OCI-LY1 (cell line): ENCODE data around the gene ANKH.

Experiments
- H2AFZ ChIP-seq: fragments of 200-600 bp; sonication (generic), shearing (Covaris generic); 2 replicates; pipeline ENCODE4 v1.6.0; 2014; ENCODE audit warnings: antibody characterized with exemption, mild to moderate bottlenecking, low read length
- H3F3A ChIP-seq: fragments of 200-600 bp; sonication (generic), shearing (Covaris generic); 2 replicates; pipeline ENCODE4 v1.6.0; 2014; ENCODE audit warnings: mild to moderate bottlenecking, antibody characterized with exemption, low read length, moderate library complexity; ENCODE audit not compliant: insufficient read depth
- H3K27ac ChIP-seq: fragments of 200-600 bp; sonication (generic); 2 replicates; pipeline ENCODE4 v1.5.1; 2014; ENCODE audit warnings: low read length, mixed run types, mild to moderate bottlenecking, low read depth; ENCODE audit not compliant: poor library complexity, severe bottlenecking
- H3K27me3 ChIP-seq: fragments of 200-600 bp; sonication (generic); 2 replicates; pipeline ENCODE4 v1.6.0; 2014; ENCODE audit warnings: antibody characterized with exemption, mild to moderate bottlenecking, low read length, moderate library complexity; ENCODE audit not compliant: insufficient read depth
- H3K36me3 ChIP-seq: fragments of 200-600 bp; sonication (generic); 2 replicates; pipeline ENCODE4 v1.6.1; 2014; ENCODE audit warnings: mild to moderate bottlenecking, antibody characterized with exemption, low read length, moderate library complexity, mixed read lengths; ENCODE audit not compliant: insufficient read depth
- H3K4me1 ChIP-seq: fragments of 200-600 bp; sonication (generic); 2 replicates; pipeline ENCODE4 v1.5.1; 2014; ENCODE audit warnings: mild to moderate bottlenecking, low read length, moderate library complexity; ENCODE audit not compliant: insufficient read depth, severe bottlenecking
- H3K4me2 ChIP-seq: fragments of 200-600 bp; sonication (generic), shearing (Covaris generic); 2 replicates; pipeline ENCODE4 v1.6.1; 2014; ENCODE audit warnings: low read length
- H3K4me3 ChIP-seq: fragments of 200-600 bp; sonication (generic); 2 replicates; pipeline ENCODE4 v1.5.1; 2014; ENCODE audit warnings: low read length, low read depth, mild to moderate bottlenecking, mixed read lengths; ENCODE audit not compliant: poor library complexity, severe bottlenecking
- H3K79me2 ChIP-seq: fragments of 200-600 bp; shearing (Covaris generic); 2 replicates; pipeline ENCODE4 v1.6.1; 2016; ENCODE audit warnings: mixed run types, low read length, mixed read lengths; ENCODE audit not compliant: insufficient read depth
- H3K9ac ChIP-seq: fragments of 200-600 bp; sonication (generic), shearing (Covaris generic); 2 replicates; pipeline ENCODE4 v1.6.1; 2014; ENCODE audit warnings: mild to moderate bottlenecking, low read length, mixed read lengths
- H3K9me2 ChIP-seq: fragments of 200-600 bp; sonication (generic), shearing (Covaris generic); 2 replicates; pipeline ENCODE4 v1.6.1; 2014; ENCODE audit warnings: low read depth, mild to moderate bottlenecking, low read length, mixed read lengths
- H3K9me3 ChIP-seq: fragments of 200-600 bp; shearing (Covaris generic); 2 replicates; pipeline ENCODE4 v1.6.1; 2014; ENCODE audit warnings: low read length, mixed read lengths
- H4K20me1 ChIP-seq: fragments of 200-600 bp; sonication (generic), shearing (Covaris generic); 2 replicates; pipeline ENCODE4 v1.6.0; 2016; ENCODE audit warnings: mild to moderate bottlenecking, low read length; ENCODE audit not compliant: insufficient read depth
- EZH2 ChIP-seq: fragments of 200-600 bp; sonication (generic), shearing (Covaris generic); IDR thresholded peaks from 2 replicates; pipeline ENCODE4 v1.8.0; 2017; ENCODE audit warnings: borderline replicate concordance, mixed run types, mild to moderate bottlenecking, antibody characterized with exemption, low read length, moderate library complexity, mixed read lengths
- TF ChIP-seq, protein P1 (sequence below): fragments of 200-600 bp; sonication (generic), shearing (Covaris generic); IDR thresholded peaks from 2 replicates; pipeline ENCODE4 v1.5.1; 2017; ENCODE audit warnings: mild to moderate bottlenecking, antibody characterized with exemption, low read length, moderate library complexity, mixed read lengths

ANKH gene

DNA sequence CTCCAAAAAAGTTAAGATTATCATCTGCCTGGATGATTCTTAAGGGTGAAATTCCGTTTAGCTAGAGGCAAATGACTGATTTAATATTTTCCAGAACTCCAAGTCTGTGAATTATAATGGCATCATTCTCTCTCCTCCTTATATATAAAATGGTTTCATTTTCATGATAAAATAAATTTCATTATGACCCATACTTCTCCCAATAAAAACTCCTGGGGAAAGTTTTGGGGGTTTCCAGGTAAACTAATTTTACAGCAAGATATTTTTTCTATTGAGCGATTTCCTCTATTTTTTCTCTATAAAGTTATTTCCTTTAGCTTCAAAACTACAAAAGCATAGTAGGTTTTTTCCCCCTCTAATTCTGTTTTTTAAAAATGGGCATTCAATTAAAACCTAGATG is 214.7 kb downstream of the ANKH start:
- Histone ChIP-seq H2AFZ (no peak overlapping the region), H3F3A (no peaks in the 10 kb centered on the region), H3K9me2 (no peaks in the 10 kb centered on the region), H4K20me1 (no peaks in the 10 kb centered on the region), H3K36me3 (no peaks in the 10 kb centered on the region), H3K4me3 (no peak overlapping the region), H3K27me3 (no peaks in the 10 kb centered on the region), H3K9ac (no peak overlapping the region), H3K79me2 (no peaks in the 10 kb centered on the region), H3K4me2 (no peak overlapping the region), H3K4me1 (no peaks in the 10 kb centered on the region), H3K27ac (no peak overlapping the region), H3K9me3 (no peaks in the 10 kb centered on the region)
- TF ChIP-seq EZH2, result no peak
- TF ChIP-seq, protein P1, sequence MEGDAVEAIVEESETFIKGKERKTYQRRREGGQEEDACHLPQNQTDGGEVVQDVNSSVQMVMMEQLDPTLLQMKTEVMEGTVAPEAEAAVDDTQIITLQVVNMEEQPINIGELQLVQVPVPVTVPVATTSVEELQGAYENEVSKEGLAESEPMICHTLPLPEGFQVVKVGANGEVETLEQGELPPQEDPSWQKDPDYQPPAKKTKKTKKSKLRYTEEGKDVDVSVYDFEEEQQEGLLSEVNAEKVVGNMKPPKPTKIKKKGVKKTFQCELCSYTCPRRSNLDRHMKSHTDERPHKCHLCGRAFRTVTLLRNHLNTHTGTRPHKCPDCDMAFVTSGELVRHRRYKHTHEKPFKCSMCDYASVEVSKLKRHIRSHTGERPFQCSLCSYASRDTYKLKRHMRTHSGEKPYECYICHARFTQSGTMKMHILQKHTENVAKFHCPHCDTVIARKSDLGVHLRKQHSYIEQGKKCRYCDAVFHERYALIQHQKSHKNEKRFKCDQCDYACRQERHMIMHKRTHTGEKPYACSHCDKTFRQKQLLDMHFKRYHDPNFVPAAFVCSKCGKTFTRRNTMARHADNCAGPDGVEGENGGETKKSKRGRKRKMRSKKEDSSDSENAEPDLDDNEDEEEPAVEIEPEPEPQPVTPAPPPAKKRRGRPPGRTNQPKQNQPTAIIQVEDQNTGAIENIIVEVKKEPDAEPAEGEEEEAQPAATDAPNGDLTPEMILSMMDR, result no peak

- no peak overlapping the region for H3K4me2 ChIP-seq
- no peaks in the 10 kb centered on the region for H3K9me2 ChIP-seq
- no peak overlapping the region for H3K27ac ChIP-seq
- H3K36me3 ChIP-seq, result no peaks in the 10 kb centered on the region
- H3F3A ChIP-seq, result no peaks in the 10 kb centered on the region
- H4K20me1 ChIP-seq, result no peaks in the 10 kb centered on the region
- H3K4me1 ChIP-seq, result no peaks in the 10 kb centered on the region
- TF ChIP-seq EZH2, result no peak
- TF ChIP-seq, protein P1, result no peak
- H3K9ac ChIP-seq, result no peak overlapping the region
- H2AFZ ChIP-seq, result no peak overlapping the region
- H3K27me3 ChIP-seq, result no peaks in the 10 kb centered on the region
- no peaks in the 10 kb centered on the region for H3K79me2 ChIP-seq
- no peak overlapping the region for H3K4me3 ChIP-seq
- H3K9me3 ChIP-seq, result no peaks in the 10 kb centered on the region
These were observed 216.3 kb downstream of the ANKH start for GRCh38 chr5:14655146-14655741.
